ENCODE data around the gene ZNF621. TPM values are rescaled to one million over a fixed set of nuclear protein-coding genes. Genes with fewer than 3 reads are reported as not detected.
A peak's percentile ranks its signal among the peaks of the same experiment; 100 is the strongest.

Gene ZNF621
- total and polyA plus RNA-seq, 9 of the 15 experiments (the other 6 are each of a cell fraction or from before 2014, with no cell fraction given), result 4.7 to 28.9 (median 20.6) TPM

GRCh38 chr3:40524568-40525285 lies at the start of gene ZNF621 (continued):
- TF ChIP-seq SP2 (IDR thresholded peaks at IDR 0.05; ENCODE audit: extremely low read depth, low read depth, low read length, poor library complexity, severe bottlenecking) (peak; percentile 95), ETV6 (IDR thresholded peaks at IDR 0.05; ENCODE audit: borderline replicate concordance in 1 of 2, low read depth in 2 of 2, low read length in 1 of 2) (no peak), ETV6 (CRISPR knock-in tag; IDR thresholded peaks at IDR 0.05; ENCODE audit: borderline replicate concordance) (no peak), FOXM1 (IDR thresholded peaks at IDR 0.05; ENCODE audit: low read depth) (no peak), FOXM1 (CRISPR knock-in tag; IDR thresholded peaks at IDR 0.05; ENCODE audit: low read depth) (peak; percentile 45; the same call in 1 of the 2 replicates), HEY1 (CRISPR knock-in tag; IDR thresholded peaks at IDR 0.05; ENCODE audit: borderline replicate concordance) (peak; percentile 24; the same call in 1 of the 2 replicates), CCAR2 (IDR thresholded peaks at IDR 0.05; ENCODE audit: low read depth, low read length) (no peak), SIRT6 (IDR thresholded peaks at IDR 0.05; ENCODE audit: low read depth, low read length) (no peak), ZFP36 (IDR thresholded peaks at IDR 0.05; ENCODE audit: low read depth, low read length, partially characterized antibody) (peak; percentile 69), ZNF785 (CRISPR knock-in tag; IDR thresholded peaks at IDR 0.05) (no peak), ZBTB26 (CRISPR knock-in tag; IDR thresholded peaks at IDR 0.05) (peak; percentile 56; the same call in 1 of the 2 replicates), SAFB (IDR thresholded peaks at IDR 0.05; ENCODE audit: borderline replicate concordance, low read depth, low read length) (peak; percentile 64; the same call in 1 of the 2 replicates), ZSCAN32 (CRISPR knock-in tag; IDR thresholded peaks at IDR 0.05) (peak; percentile 21; the same call in 1 of the 2 replicates), MNT (conservative IDR thresholded peaks at IDR 0.05) (peak; percentile 67 to 88), TAF7 (tag; IDR thresholded peaks at IDR 0.05) (peak; percentile 92), U2AF2 (optimal IDR thresholded peaks at IDR 0.05; ENCODE audit: low read depth, low read length) (no peak), FIP1L1 (IDR thresholded peaks at IDR 0.05; ENCODE audit: low read depth, low read length, poor library complexity, severe bottlenecking) (peak; percentile 60), PURB (CRISPR knock-in tag; IDR thresholded peaks at IDR 0.05; ENCODE audit: low read depth) (no peak), HDAC3 (IDR thresholded peaks at IDR 0.05; ENCODE audit: borderline replicate concordance, partially characterized antibody) (no peak), UBTF (IDR thresholded peaks at IDR 0.05; ENCODE audit: borderline replicate concordance in 1 of 2, low read depth in 2 of 2, low read length in 2 of 2) (peak; percentile 61 to 91; a peak in 2 of 4 replicates), DIDO1 (tag; IDR thresholded peaks at IDR 0.05; ENCODE audit: low read depth) (peak; percentile 66; the same call in 1 of the 2 replicates), NEUROD1 (IDR thresholded peaks at IDR 0.05; ENCODE audit: borderline replicate concordance, low read depth, low read length, partially characterized antibody) (peak; percentile 50)
